Fibroblast of lung (primary cell): ENCODE results near the gene EGLN1. TPM values are rescaled to one million over a fixed set of nuclear protein-coding genes. Genes with fewer than 3 reads are reported as not detected.

Experiments used
- DNase-seq, 2 donors: peaks; one replicate each; pipeline versions ENCODE4 v3.0.0 to v3.0.0-alpha.2; 2010; ENCODE audit warnings: low read depth in 2 of 2
- H2AFZ ChIP-seq: 2 replicates; pipeline ENCODE4 v1.5.1; 2012; ENCODE audit warnings: low read length, control low read depth, inconsistent platforms
- H3K27ac ChIP-seq: 2 replicates; pipeline ENCODE4 v1.5.1; 2011; ENCODE audit warnings: low read length, control low read depth; ENCODE audit not compliant: insufficient read depth
- H3K27me3 ChIP-seq: 2 replicates; pipeline ENCODE4 v1.5.1; 2011; ENCODE audit warnings: mild to moderate bottlenecking, low read length; ENCODE audit not compliant: control insufficient read depth, insufficient read depth
- H3K36me3 ChIP-seq: 2 replicates; pipeline ENCODE4 v1.5.1; 2011; ENCODE audit warnings: low read length; ENCODE audit not compliant: control insufficient read depth, insufficient read depth
- H3K4me1 ChIP-seq: 2 replicates; pipeline ENCODE4 v1.5.1; 2011; ENCODE audit warnings: low read length; ENCODE audit not compliant: control insufficient read depth, insufficient read depth; ENCODE audit errors: extremely low read depth
- H3K4me2 ChIP-seq: 2 replicates; pipeline ENCODE4 v1.5.1; 2011; ENCODE audit warnings: low read length, control low read depth; ENCODE audit not compliant: insufficient read depth; ENCODE audit errors: extremely low read depth
- H3K4me3 ChIP-seq, 4 experiments: fragments of 200-600 bp in 1 of 4; sonication (generic) in 1 of 4; replicated peaks in 1 of 4; 2 replicates each; pipeline ENCODE4 v1.5.1; 2011 to 2016; ENCODE audit warnings: low read length in 4 of 4, low read depth in 3 of 4, mild to moderate bottlenecking in 3 of 4, control low read depth in 2 of 4, inconsistent platforms in 1 of 4, mixed read lengths in 1 of 4; ENCODE audit not compliant: insufficient read depth in 1 of 4; ENCODE audit errors: control extremely low read depth in 1 of 4
- H3K79me2 ChIP-seq: 2 replicates; pipeline ENCODE4 v1.5.1; 2012; ENCODE audit warnings: mild to moderate bottlenecking, low read length, inconsistent platforms; ENCODE audit not compliant: control insufficient read depth, insufficient read depth
- H3K9ac ChIP-seq: 2 replicates; pipeline ENCODE4 v1.5.1; 2011; ENCODE audit warnings: mild to moderate bottlenecking, low read length, control low read depth; ENCODE audit not compliant: insufficient read depth
- H3K9me3 ChIP-seq: 2 replicates; pipeline ENCODE4 v1.5.1; 2012; ENCODE audit warnings: low read depth, low read length; ENCODE audit not compliant: control insufficient read depth, insufficient read depth
- H4K20me1 ChIP-seq: 2 replicates; pipeline ENCODE4 v1.5.1; 2011; ENCODE audit warnings: low read length; ENCODE audit not compliant: control insufficient read depth, insufficient read depth; ENCODE audit errors: extremely low read depth
- EZH2 ChIP-seq: IDR thresholded peaks from 2 replicates; pipeline ENCODE4 v1.5.1; 2012; ENCODE audit warnings: low read length, control low read depth, mild to moderate bottlenecking; ENCODE audit errors: missing control alignments
- polyA plus RNA-seq, 2 donors: library from polyadenylated mRNA; depleted of rRNA in 1 of 2; stranded (reverse) in 1 of 2; unstranded in 1 of 2; fragments of >200 nt; gene quantifications; 2 replicates each; pipeline ENCODE4 v1.2.1, GENCODE V29; 2011 to 2012; ENCODE audit warnings: missing spikeins in 1 of 2
- total RNA-seq: library from RNA; depleted of rRNA; stranded (reverse); fragments of >200 nt; gene quantifications from 2 replicates; pipeline ENCODE4 v1.2.1, GENCODE V29; 2014
- TF ChIP-seq, protein P1 (sequence below), 2 donors: IDR thresholded peaks in 1 of 2; conservative IDR thresholded peaks in 1 of 2; 1 replicate in 1 of 2; 2 replicates in 1 of 2; pipeline ENCODE4 v1.5.1; 2011 to 2012; ENCODE audit warnings: low read length in 2 of 2, control low read depth in 1 of 2, inconsistent platforms in 1 of 2, low read depth in 1 of 2, mild to moderate bottlenecking in 1 of 2

Gene EGLN1
- total and polyA plus RNA-seq, 2 donors (not counting 1 experiment from before 2014, with no cell fraction given) = 49.3 to 50.9 TPM

DNA sequence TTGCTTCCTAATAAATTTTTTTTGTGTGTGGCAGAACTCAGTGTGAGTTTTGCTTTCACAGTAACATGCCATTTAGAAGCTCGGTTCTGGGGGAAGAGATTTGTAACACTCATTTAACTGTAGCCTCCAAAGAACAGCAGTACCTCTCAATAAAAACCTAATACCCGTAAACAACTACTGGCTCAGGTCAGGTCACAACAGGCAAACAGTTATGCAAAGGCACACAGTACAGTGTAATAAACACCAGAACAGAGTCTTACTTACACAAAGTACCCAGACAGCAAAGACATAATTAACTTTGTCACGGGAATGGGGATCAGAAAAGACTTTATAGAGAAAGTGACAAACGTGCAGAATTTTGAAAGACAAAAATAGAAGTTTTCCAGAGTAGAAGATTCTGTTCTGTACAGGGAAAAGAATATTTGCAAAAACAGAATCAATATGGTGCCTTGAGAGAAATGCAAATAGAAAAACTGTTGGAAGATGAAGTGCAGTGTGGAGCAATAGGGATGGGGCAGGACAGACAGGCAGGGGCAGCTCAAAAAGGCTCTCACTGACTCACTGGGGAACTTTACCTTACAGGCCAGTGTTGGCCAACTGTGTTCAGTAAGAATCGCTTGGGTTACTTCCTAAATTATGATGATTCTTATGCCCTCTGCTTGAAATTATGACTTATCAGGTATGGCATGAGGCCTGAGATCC is 38.8 kb downstream of the EGLN1 start:
- Histone ChIP-seq H3K36me3 (no peaks in the 10 kb centered on the region), H3K4me2 (no peak overlapping the region), H3K27me3 (no peaks in the 10 kb centered on the region), H3K4me1 (peaks cover 4% of the 10 kb centered on the region), H4K20me1 (no peaks in the 10 kb centered on the region), H3K9me3 (no peaks in the 10 kb centered on the region), H2AFZ (no peak overlapping the region), H3K27ac (no peak overlapping the region), H3K79me2 (peaks cover 41% of the 10 kb centered on the region), H3K4me3 (no peak overlapping the region), H3K9ac (no peak overlapping the region)
- no peak for DNase-seq
- TF ChIP-seq, protein P1, sequence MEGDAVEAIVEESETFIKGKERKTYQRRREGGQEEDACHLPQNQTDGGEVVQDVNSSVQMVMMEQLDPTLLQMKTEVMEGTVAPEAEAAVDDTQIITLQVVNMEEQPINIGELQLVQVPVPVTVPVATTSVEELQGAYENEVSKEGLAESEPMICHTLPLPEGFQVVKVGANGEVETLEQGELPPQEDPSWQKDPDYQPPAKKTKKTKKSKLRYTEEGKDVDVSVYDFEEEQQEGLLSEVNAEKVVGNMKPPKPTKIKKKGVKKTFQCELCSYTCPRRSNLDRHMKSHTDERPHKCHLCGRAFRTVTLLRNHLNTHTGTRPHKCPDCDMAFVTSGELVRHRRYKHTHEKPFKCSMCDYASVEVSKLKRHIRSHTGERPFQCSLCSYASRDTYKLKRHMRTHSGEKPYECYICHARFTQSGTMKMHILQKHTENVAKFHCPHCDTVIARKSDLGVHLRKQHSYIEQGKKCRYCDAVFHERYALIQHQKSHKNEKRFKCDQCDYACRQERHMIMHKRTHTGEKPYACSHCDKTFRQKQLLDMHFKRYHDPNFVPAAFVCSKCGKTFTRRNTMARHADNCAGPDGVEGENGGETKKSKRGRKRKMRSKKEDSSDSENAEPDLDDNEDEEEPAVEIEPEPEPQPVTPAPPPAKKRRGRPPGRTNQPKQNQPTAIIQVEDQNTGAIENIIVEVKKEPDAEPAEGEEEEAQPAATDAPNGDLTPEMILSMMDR (conservative IDR thresholded peaks at IDR 0.05 in 1 of 2, IDR thresholded peaks at IDR 0.05 in 1 of 2; ENCODE audit: low read depth in 1 of 2, low read length in 2 of 2) = no peak
- no peak for TF ChIP-seq EZH2

DNA sequence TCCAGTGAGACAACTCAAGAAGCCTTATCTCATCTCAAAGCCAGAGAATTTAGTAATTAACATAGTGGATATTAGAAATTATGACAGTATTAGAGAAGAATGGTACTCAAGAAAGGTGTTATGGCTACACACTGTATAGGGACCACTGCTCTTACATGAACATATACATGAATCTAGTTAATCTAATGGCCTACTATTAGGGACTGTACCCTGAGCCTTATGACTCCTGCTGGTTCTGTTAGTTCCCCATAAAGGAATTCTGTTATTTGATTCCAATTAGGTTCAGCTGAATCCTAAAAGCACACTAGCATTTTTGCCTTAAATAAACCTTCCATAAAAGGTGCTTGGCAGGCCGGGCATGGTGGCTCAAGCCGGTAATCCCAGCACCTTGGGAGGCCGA is 39.7 kb downstream of the EGLN1 start:
- H3K79me2 ChIP-seq = peaks cover 37% of the 10 kb centered on the region
- H3K4me1 ChIP-seq = no peaks in the 10 kb centered on the region
- H3K27ac ChIP-seq = no peak overlapping the region
- TF ChIP-seq, protein P1 (conservative IDR thresholded peaks at IDR 0.05 in 1 of 2, IDR thresholded peaks at IDR 0.05 in 1 of 2; ENCODE audit: low read depth in 1 of 2, low read length in 2 of 2) = no peak
- no peak for TF ChIP-seq EZH2
- H3K27me3 ChIP-seq = no peaks in the 10 kb centered on the region
- no peak overlapping the region for H3K4me3 ChIP-seq
- H2AFZ ChIP-seq = no peak overlapping the region
- H3K4me2 ChIP-seq = no peak overlapping the region
- no peak for DNase-seq
- no peak overlapping the region for H3K9ac ChIP-seq
- H3K9me3 ChIP-seq = no peaks in the 10 kb centered on the region
- no peaks in the 10 kb centered on the region for H4K20me1 ChIP-seq
- no peaks in the 10 kb centered on the region for H3K36me3 ChIP-seq

DNA sequence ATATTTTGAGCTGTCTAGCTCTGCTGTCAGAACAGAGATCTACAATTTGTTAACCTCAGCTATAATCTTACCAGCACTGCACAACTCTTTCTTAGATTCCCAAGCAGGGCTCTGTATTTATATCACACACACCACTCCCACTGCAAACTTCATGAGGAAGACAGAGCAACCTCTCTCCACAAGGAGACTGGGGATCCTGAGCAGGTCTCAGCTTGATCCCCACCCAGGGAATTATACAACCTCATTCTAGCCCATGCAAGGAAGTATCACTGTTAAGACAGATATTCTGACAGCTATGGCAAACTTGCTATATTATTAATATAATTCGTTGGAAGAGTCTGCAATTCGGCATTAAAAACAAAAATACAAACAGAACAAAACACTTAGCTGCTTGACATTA is 40.4 kb downstream of the EGLN1 start:
- no peaks in the 10 kb centered on the region for H4K20me1 ChIP-seq
- TF ChIP-seq, protein P1 (conservative IDR thresholded peaks at IDR 0.05 in 1 of 2, IDR thresholded peaks at IDR 0.05 in 1 of 2; ENCODE audit: low read depth in 1 of 2, low read length in 2 of 2) = no peak
- no peak for TF ChIP-seq EZH2
- H3K36me3 ChIP-seq = no peaks in the 10 kb centered on the region
- H3K27me3 ChIP-seq = no peaks in the 10 kb centered on the region
- H2AFZ ChIP-seq = no peak overlapping the region
- no peak overlapping the region for H3K4me3 ChIP-seq
- no peaks in the 10 kb centered on the region for H3K9me3 ChIP-seq
- no peak for DNase-seq
- H3K4me2 ChIP-seq = no peak overlapping the region
- H3K4me1 ChIP-seq = no peaks in the 10 kb centered on the region
- H3K79me2 ChIP-seq = peaks cover 38% of the 10 kb centered on the region
- H3K27ac ChIP-seq = no peak overlapping the region
- no peak overlapping the region for H3K9ac ChIP-seq
